MM.1S (cell line): ENCODE results near the gene PRRG4.
A peak's percentile ranks its signal among the peaks of the same experiment; 100 is the strongest.

Experiments
- DNase-seq: peaks from one replicate; pipeline ENCODE4 v3.0.0-alpha.2; 2015
- H2AFZ ChIP-seq: fragments of 300-600 bp; sonication (generic); 2 replicates; pipeline ENCODE4 v1.6.0; 2016; ENCODE audit warnings: antibody characterized with exemption, low read length
- H3F3A ChIP-seq: fragments of 300-600 bp; sonication (generic); 2 replicates; pipeline ENCODE4 v1.6.1; 2016; ENCODE audit warnings: mild to moderate bottlenecking, antibody characterized with exemption, low read length, moderate library complexity, mixed read lengths; ENCODE audit not compliant: insufficient read depth
- H3K27ac ChIP-seq: fragments of 300-600 bp; sonication (generic); 2 replicates; pipeline ENCODE4 v1.5.1; 2016; ENCODE audit warnings: mild to moderate bottlenecking, low read length
- H3K27me3 ChIP-seq: fragments of 300-600 bp; sonication (generic); replicated peaks from 2 replicates; pipeline ENCODE4 v1.6.0; 2016; ENCODE audit warnings: low read length; ENCODE audit not compliant: insufficient read depth
- H3K36me3 ChIP-seq: fragments of 300-600 bp; sonication (generic); replicated peaks from 2 replicates; pipeline ENCODE4 v1.6.1; 2016; ENCODE audit warnings: mild to moderate bottlenecking, low read length, mixed read lengths; ENCODE audit not compliant: insufficient read depth
- H3K4me1 ChIP-seq: fragments of 300-600 bp; sonication (generic); 2 replicates; pipeline ENCODE4 v1.6.1; 2016; ENCODE audit warnings: low read length, mixed read lengths
- H3K4me2 ChIP-seq: fragments of 300-600 bp; sonication (generic); 2 replicates; pipeline ENCODE4 v1.6.0; 2016; ENCODE audit warnings: low read depth, low read length
- H3K4me3 ChIP-seq: fragments of 300-600 bp; sonication (generic); 2 replicates; pipeline ENCODE4 v1.5.1; 2016; ENCODE audit warnings: low read length, mixed read lengths
- H3K79me2 ChIP-seq: fragments of 300-600 bp; sonication (generic); 2 replicates; pipeline ENCODE4 v1.6.1; 2016; ENCODE audit warnings: mixed run types, low read length, mixed read lengths
- H3K9ac ChIP-seq: fragments of 300-600 bp; sonication (generic); 2 replicates; pipeline ENCODE4 v1.6.1; 2016; ENCODE audit warnings: low read length, mixed read lengths
- H3K9me2 ChIP-seq: fragments of 300-600 bp; sonication (generic); replicated peaks from 2 replicates; pipeline ENCODE4 v1.6.1; 2016; ENCODE audit warnings: mild to moderate bottlenecking, low read length, mixed read lengths; ENCODE audit not compliant: insufficient read depth
- H3K9me3 ChIP-seq: fragments of 300-600 bp; sonication (generic); replicated peaks from 2 replicates; pipeline ENCODE4 v1.6.1; 2016; ENCODE audit warnings: mild to moderate bottlenecking, low read length, mixed read lengths; ENCODE audit not compliant: insufficient read depth
- H4K20me1 ChIP-seq: fragments of 300-600 bp; sonication (generic); 2 replicates; pipeline ENCODE4 v1.6.1; 2016; ENCODE audit warnings: mild to moderate bottlenecking, low read length, moderate library complexity, mixed read lengths; ENCODE audit not compliant: insufficient read depth
- EZH2 ChIP-seq: fragments of 300-600 bp; sonication (generic); optimal IDR thresholded peaks from 2 replicates; pipeline ENCODE3; 2017; ENCODE audit warnings: low read depth, mild to moderate bottlenecking, antibody characterized with exemption, low read length, mixed read lengths
- EZH2phosphoT487 ChIP-seq: fragments of 300-600 bp; sonication (generic); IDR thresholded peaks from 2 replicates; pipeline ENCODE4 v1.6.1; 2018; ENCODE audit warnings: antibody characterized with exemption, low read length
- TF ChIP-seq, protein P1 (sequence below): fragments of 300-600 bp; sonication (generic); IDR thresholded peaks from 2 replicates; pipeline ENCODE4 v1.5.1; 2016; ENCODE audit warnings: antibody characterized with exemption, low read length, mixed read lengths

Gene PRRG4

DNA sequence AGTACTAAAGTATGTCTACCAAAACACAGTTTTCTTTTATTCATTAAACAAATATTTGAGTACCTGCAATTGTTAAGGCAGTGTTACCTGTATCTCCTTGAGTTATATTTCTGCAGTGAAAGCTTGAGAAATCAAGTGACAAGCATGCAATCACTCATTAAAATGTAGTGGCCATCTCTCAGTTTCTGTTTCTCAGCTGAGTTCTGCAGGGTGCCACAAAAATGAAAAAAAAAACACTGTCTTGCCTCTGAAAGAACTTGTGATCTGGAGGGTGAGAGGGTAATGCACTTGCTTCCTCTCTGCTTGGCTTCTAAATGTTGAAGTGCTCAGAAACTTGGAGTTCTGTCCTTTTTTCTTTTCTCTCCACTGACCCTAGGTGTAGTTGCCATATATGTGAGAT is 69.7 kb downstream of the PRRG4 start:
- peak; percentile 34 for DNase-seq
- Histone ChIP-seq H3K4me3 (no peak overlapping the region), H3K79me2 (peaks cover 99% of the 10 kb centered on the region), H3K27me3 (no peaks in the 10 kb centered on the region), H3F3A (peaks cover 12% of the 10 kb centered on the region), H3K9me2 (no peaks in the 10 kb centered on the region), H3K27ac (peak overlapping the region; percentile 5; the same call in 1 of the 2 replicates), H3K4me1 (peaks cover 19% of the 10 kb centered on the region), H4K20me1 (peaks cover 9% of the 10 kb centered on the region; the same call in 1 of the 2 replicates), H2AFZ (no peak overlapping the region), H3K9me3 (no peaks in the 10 kb centered on the region), H3K9ac (no peak overlapping the region), H3K4me2 (no peak overlapping the region), H3K36me3 (no peaks in the 10 kb centered on the region)
- TF ChIP-seq, protein P1, sequence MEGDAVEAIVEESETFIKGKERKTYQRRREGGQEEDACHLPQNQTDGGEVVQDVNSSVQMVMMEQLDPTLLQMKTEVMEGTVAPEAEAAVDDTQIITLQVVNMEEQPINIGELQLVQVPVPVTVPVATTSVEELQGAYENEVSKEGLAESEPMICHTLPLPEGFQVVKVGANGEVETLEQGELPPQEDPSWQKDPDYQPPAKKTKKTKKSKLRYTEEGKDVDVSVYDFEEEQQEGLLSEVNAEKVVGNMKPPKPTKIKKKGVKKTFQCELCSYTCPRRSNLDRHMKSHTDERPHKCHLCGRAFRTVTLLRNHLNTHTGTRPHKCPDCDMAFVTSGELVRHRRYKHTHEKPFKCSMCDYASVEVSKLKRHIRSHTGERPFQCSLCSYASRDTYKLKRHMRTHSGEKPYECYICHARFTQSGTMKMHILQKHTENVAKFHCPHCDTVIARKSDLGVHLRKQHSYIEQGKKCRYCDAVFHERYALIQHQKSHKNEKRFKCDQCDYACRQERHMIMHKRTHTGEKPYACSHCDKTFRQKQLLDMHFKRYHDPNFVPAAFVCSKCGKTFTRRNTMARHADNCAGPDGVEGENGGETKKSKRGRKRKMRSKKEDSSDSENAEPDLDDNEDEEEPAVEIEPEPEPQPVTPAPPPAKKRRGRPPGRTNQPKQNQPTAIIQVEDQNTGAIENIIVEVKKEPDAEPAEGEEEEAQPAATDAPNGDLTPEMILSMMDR = no peak
- TF ChIP-seq EZH2phosphoT487 = no peak
- no peak for TF ChIP-seq EZH2

DNA sequence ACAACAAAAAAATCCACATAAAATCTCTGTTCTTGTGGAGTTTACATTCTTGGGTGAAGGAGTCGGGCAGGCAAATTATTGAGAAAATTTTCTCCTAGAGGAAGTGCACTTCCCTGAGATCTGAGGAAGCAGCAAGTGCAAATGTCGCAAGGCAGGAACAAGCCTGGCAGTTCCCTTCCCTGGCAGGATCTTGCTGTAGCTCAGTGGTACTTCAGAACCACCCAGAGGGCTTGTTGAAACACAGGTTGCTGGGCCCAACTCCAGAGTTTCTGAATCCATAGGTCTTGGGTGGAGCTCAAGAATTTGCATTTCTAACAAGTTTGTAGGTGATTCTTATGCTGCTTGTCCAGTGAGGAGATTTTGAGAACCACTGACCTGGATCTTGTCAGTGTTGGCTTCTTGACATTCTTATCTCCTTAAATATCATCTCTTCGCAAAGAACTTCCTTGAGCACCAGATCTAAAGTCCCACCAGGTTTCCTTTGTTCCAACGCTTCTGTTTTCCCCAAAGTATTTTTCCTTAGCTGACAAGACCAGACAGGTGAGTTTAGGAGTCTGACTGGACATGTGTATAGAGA is 72.5 kb downstream of the PRRG4 start:
- peaks cover 12% of the 10 kb centered on the region for H3F3A ChIP-seq
- no peak overlapping the region for H3K4me3 ChIP-seq
- H3K27me3 ChIP-seq = no peaks in the 10 kb centered on the region
- no peak overlapping the region for H3K9ac ChIP-seq
- H3K4me2 ChIP-seq = no peak overlapping the region
- no peaks in the 10 kb centered on the region for H3K9me3 ChIP-seq
- peaks cover 95% of the 10 kb centered on the region for H3K79me2 ChIP-seq
- H2AFZ ChIP-seq = no peak overlapping the region
- peaks cover 13% of the 10 kb centered on the region for H3K4me1 ChIP-seq
- no peaks in the 10 kb centered on the region for H3K9me2 ChIP-seq
- no peak for DNase-seq
- no peaks in the 10 kb centered on the region for H3K36me3 ChIP-seq
- TF ChIP-seq, protein P1 = no peak
- TF ChIP-seq EZH2phosphoT487 = no peak
- no peak for TF ChIP-seq EZH2
- no peak overlapping the region for H3K27ac ChIP-seq
- peaks cover 9% of the 10 kb centered on the region; the same call in 1 of the 2 replicates for H4K20me1 ChIP-seq

DNA sequence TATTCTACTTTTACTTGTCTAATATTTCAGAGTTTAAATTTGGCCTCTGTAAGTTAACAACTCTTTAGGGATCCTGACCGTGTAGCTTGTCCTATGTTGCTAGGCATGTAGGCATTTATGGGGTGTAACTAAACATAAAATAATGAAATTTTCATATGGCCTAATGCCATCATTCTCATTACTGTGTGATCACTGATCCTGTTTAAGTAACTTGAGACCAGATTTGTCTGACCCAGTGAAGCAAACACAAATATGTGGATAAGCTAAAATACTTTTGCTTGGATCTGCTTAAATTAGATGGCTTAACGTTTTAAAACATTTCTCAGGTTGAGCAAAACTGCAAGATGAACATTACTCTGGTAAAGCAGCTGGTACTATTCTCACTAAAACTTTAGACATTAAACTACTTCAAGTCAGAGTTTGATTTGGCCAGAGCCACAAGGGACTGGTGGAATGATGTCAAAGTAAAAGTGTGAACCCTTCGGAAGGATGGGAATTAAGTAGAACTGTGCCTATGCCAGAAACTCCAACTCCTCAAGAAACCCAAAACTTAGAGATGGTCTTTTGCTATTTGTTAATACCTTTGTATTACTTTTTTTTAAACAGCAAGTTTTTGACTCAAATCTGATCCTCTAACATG is 75.4 kb downstream of the PRRG4 start:
- H3K4me2 ChIP-seq = no peak overlapping the region
- H3K9ac ChIP-seq = no peak overlapping the region
- no peaks in the 10 kb centered on the region for H3K9me2 ChIP-seq
- no peaks in the 10 kb centered on the region for H3K4me1 ChIP-seq
- no peak overlapping the region for H2AFZ ChIP-seq
- 0 out of 2 replicates have a peak, but pooled peaks cover 12% of the 10 kb centered on the region for H4K20me1 ChIP-seq
- no peak overlapping the region for H3K27ac ChIP-seq
- no peaks in the 10 kb centered on the region for H3K36me3 ChIP-seq
- H3F3A ChIP-seq = no peaks in the 10 kb centered on the region
- DNase-seq = no peak
- TF ChIP-seq EZH2 = no peak
- TF ChIP-seq EZH2phosphoT487 = no peak
- H3K79me2 ChIP-seq = peaks cover 96% of the 10 kb centered on the region
- H3K9me3 ChIP-seq = no peaks in the 10 kb centered on the region
- no peaks in the 10 kb centered on the region for H3K27me3 ChIP-seq
- no peak overlapping the region for H3K4me3 ChIP-seq
